Esophagus squamous epithelium (tissue), 5 donors: ENCODE results near the gene ABHD13. TPM values are rescaled to one million over a fixed set of nuclear protein-coding genes. Genes with fewer than 3 reads are reported as not detected.
"Not testable (repeated sequence)": the region's sequence is repeated elsewhere in the genome, so short reads cannot be mapped to it uniquely, and the experiment has no call there.

ENCODE experiments used
- DNase-seq: peaks from one replicate; lab custom pipeline; 2025; lab: John Stamatoyannopoulos, UW
- H3K27ac ChIP-seq, 4 donors: fragments of 200-600 bp; sonication (generic); one replicate each; pipeline ENCODE4 v1.5.1; 2016 to 2019; ENCODE audit warnings: mild to moderate bottlenecking in 1 of 4
- H3K27me3 ChIP-seq, 4 donors: fragments of 200-600 bp; sonication (generic); 1 replicate in 3 of 4; 2 replicates in 1 of 4; pipeline versions ENCODE4 v1.5.1 to v1.6.0; 2017 to 2021; ENCODE audit warnings: antibody characterized with exemption in 1 of 4
- H3K36me3 ChIP-seq, 3 donors: fragments of 200-600 bp; sonication (generic); one replicate each; pipeline ENCODE4 v1.5.1; 2016 to 2019
- H3K4me1 ChIP-seq, 3 donors: fragments of 200-600 bp; sonication (generic); one replicate each; pipeline ENCODE4 v1.5.1; 2017 to 2019
- H3K4me3 ChIP-seq, 4 donors: fragments of 200-600 bp; sonication (generic); 1 replicate in 3 of 4; 2 replicates in 1 of 4; pipeline ENCODE4 v1.5.1; 2016 to 2019; ENCODE audit warnings: mild to moderate bottlenecking in 2 of 4, moderate library complexity in 1 of 4
- H3K9me3 ChIP-seq, 3 donors: fragments of 200-600 bp; sonication (generic); one replicate each; pipeline ENCODE4 v1.5.1; 2016 to 2019
- POLR2A ChIP-seq, 4 donors: fragments of 450-650 bp; IDR thresholded peaks; one replicate each; pipeline ENCODE4 v1.6.1; 2017; ENCODE audit warnings: antibody characterized with exemption in 4 of 4, mild to moderate bottlenecking in 4 of 4, moderate library complexity in 3 of 4
- WGBS, 2 donors: methylation state at CpG; one replicate each; pipeline ENCODE4 v1.1.5; 2018; 5-methylcytosine and 5-hydroxymethylcytosine counted together
- intact Hi-C: fragments of 100-400 bp; cut with DNase I; formaldehyde crosslinking; loops from one replicate; pipeline ENCODE4 v1.15.0; 2022
- total RNA-seq, 4 donors: library from RNA; depleted of rRNA; stranded (reverse); fragments of >200 nt; gene quantifications; one replicate each; pipeline ENCODE4 v1.1.0, GENCODE V29; 2016
- TF ChIP-seq, protein P1 (sequence below), 6 experiments: fragments of 450-650 bp in 4 of 6; fragments of 200-600 bp in 2 of 6; sonication (generic) in 2 of 6; IDR thresholded peaks; one replicate each; pipeline ENCODE4 v1.5.1; 2016 to 2019; ENCODE audit warnings: antibody characterized with exemption in 6 of 6, mild to moderate bottlenecking in 4 of 6, moderate library complexity in 4 of 6
- donor health status: DM: yes; HTN: yes; CAD: no.

The ABHD13 gene
- total RNA-seq, 4 donors from 2014 or later, result 6.8 to 12.2 (median 8.4) TPM

DNA sequence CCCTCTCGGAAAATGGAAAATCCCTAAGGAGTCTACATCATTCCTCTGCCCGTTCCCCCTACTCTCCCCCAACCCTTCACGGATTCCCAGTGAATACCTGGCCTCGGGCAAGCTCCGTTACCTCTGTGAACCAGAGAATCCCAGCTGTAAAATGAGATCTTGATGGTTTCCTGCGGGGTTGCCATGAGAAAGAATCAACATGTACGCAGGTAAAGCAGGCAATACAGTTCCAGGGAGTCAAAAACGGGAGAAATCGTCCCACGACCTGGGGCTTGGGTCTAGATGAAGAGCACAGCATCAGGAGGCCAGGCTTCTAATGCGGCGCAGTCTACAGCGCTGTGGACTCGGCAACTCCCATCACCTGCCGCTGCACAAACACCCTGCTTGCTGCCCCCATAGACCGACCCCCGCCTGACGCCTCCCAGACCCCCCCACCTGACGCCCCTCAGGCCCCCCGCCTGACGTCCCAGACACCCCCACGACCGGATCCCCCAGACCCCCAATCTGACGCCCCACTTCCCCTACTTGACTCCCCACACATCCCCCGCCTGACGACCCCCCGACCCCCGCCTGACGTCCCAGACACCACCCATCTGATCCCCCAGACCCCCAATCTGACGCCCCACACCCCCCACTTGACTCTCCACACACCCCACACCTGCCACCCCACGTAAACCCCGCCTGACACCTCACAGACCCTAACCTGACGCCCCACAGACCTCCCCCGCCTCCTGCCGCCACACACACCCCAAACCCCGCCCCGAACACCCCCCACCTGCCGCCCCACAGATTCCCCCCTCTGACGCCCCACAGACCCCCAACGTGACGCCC, 3.5 kb upstream of the ABHD13 start:
- H3K27me3 ChIP-seq, result no peaks in the 10 kb centered on the region
- DNase-seq, result no peak
- peak overlapping the region in 3 of 4 donors; percentile 10 to 71 (median 43) for H3K27ac ChIP-seq
- intact Hi-C loops, result no loop called here
- peaks cover 0 to 14% (median 0%) of the 10 kb centered on the region in 3 donors for H3K36me3 ChIP-seq
- peak overlapping the region; percentile 34 to 72 (median 50) for H3K4me3 ChIP-seq
- H3K4me1 ChIP-seq, result peaks cover 21 to 51% (median 27%) of the 10 kb centered on the region in 3 donors
- no peak for TF ChIP-seq POLR2A (IDR thresholded peaks at IDR 0.05)
- TF ChIP-seq, protein P1, sequence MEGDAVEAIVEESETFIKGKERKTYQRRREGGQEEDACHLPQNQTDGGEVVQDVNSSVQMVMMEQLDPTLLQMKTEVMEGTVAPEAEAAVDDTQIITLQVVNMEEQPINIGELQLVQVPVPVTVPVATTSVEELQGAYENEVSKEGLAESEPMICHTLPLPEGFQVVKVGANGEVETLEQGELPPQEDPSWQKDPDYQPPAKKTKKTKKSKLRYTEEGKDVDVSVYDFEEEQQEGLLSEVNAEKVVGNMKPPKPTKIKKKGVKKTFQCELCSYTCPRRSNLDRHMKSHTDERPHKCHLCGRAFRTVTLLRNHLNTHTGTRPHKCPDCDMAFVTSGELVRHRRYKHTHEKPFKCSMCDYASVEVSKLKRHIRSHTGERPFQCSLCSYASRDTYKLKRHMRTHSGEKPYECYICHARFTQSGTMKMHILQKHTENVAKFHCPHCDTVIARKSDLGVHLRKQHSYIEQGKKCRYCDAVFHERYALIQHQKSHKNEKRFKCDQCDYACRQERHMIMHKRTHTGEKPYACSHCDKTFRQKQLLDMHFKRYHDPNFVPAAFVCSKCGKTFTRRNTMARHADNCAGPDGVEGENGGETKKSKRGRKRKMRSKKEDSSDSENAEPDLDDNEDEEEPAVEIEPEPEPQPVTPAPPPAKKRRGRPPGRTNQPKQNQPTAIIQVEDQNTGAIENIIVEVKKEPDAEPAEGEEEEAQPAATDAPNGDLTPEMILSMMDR (IDR thresholded peaks at IDR 0.05), result no peak
- WGBS, 2 donors, result 28 to 29% methylated on average over 5 to 16 of the region's 41 CpGs
- peaks cover 0 to under 1% (median 0%) of the 10 kb centered on the region in 3 donors for H3K9me3 ChIP-seq

DNA sequence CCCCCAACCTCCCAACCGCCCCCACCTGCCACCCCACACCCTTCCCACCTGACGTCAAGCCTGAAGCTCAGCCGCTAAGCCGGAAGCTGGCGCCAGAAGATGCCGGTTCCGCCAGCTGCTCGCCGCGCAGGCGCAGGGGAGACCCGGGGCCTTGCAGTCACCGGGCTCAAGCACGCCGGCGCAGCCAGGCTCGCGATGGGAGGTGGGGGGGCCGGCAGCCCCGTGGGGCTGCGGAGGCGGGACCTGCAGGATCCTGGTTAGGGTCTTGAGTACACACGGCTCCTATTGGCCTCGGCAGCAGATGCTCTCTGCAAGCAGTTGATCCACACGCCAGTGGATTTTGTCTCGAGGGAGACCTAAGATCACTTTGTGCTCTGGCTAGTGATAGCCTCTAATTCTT, 2.8 kb upstream of the ABHD13 start, which contains the start of gene LIG4:
Gene LIG4 (minus strand): TSS at position 101 of the 400 bp plus-strand sequence. CDS start 4,268 bp downstream, outside the sequence.
- intact Hi-C loops, result no loop called here
- DNase-seq, result peak; percentile 41
- H3K4me3 ChIP-seq, result peak within 1 kb of the TSS; percentile 34 to 72 (median 50)
- H3K36me3 ChIP-seq, result peaks cover 0 to 6% (median 0%) of the 10 kb centered on the region in 3 donors
- H3K9me3 ChIP-seq, result no peaks in the 10 kb centered on the region
- H3K4me1 ChIP-seq, result peaks cover 25 to 59% (median 34%) of the 10 kb centered on the region in 3 donors
- no peaks in the 10 kb centered on the region for H3K27me3 ChIP-seq
- H3K27ac ChIP-seq, result peak within 1 kb of the TSS; percentile 53 to 79 (median 66)
- WGBS, 2 donors, result 1% methylated on average over 13 to 15 of the region's 26 CpGs
- no peak for TF ChIP-seq POLR2A (IDR thresholded peaks at IDR 0.05)
- TF ChIP-seq, protein P1 (IDR thresholded peaks at IDR 0.05), result peak in 1 of 6 experiments; percentile 32

DNA sequence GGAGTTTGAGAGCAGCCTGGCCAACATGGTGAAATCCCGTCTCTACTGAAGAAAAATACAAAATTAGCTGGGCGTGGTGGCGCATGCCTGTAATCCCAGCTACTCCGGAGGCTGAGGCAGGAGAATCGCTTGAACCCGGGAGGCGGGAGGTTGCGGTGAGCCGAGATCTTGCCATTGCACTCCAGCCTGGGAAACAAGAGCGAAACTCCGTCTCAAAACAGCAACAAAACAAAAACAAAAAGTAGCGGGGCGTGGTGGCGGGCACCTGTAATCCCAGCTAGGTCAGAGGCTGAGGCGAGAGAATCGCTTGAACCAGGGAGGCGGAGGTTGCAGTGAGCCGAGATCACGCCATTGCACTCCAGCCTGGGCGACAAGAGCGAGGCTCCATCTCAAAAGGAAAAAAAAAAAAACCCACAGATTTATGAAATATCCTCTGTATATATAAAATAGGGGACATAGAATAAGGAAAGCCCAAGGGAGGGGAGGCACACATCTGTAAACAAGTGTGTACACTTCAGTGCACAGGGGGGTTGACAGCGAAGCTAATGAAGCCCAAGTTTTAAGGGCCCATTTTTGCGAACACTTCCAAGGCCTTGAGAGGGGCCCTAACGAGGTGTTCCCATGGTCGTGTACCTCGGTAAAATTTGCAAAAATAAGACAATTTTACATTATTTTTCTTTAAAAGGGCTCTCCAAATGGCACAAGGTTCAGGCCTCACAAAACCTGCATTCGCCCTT, 717 bp upstream of the ABHD13 start:
- DNase-seq, intact Hi-C loops: not testable (repeated sequence)
- peaks cover 25 to 76% (median 36%) of the 10 kb centered on the region in 3 donors for H3K4me1 ChIP-seq

DNA sequence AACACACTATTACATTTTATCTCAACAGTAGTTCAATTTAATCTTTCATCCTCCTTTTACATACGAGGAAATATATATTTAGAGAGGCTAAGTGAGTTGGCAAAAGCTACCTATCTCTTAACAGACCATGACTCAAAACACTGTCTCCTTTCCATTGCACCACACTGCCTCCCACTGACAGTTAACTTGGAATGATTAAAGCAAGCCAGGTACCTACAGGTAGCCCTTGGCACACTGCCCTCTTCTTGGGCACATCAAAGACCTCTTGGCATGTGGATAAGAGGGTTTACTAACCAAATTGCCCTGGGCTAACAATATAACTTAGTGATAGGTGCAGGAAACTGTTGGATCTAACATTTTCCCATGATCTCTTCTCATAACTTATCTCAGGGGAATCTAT, 1.8 kb downstream of the ABHD13 start:
- Histone ChIP-seq H3K27me3 (no peaks in the 10 kb centered on the region), H3K36me3 (no peaks in the 10 kb centered on the region), H3K4me3 (peak overlapping the region in 2 of 4 donors; percentile 76 to 100), H3K4me1 (peaks cover 25 to 79% (median 32%) of the 10 kb centered on the region in 3 donors), H3K27ac (peak overlapping the region in 3 of 4 donors; percentile 2 to 39 (median 27)), H3K9me3 (no peaks in the 10 kb centered on the region)
- TF ChIP-seq POLR2A (IDR thresholded peaks at IDR 0.05), result no peak
- TF ChIP-seq, protein P1 (IDR thresholded peaks at IDR 0.05), result no peak
- intact Hi-C loops, result no loop called here
- no peak for DNase-seq
- 8 to 19% methylated on average over 1 of the region's 1 CpG for whole genome bisulfite sequencing, 2 donors

More for the DNA sequence above, 717 bp upstream of the ABHD13 start:
- Histone ChIP-seq H3K4me3 (peak overlapping the region; percentile 76 to 100 (median 88)), H3K27ac (peak overlapping the region; percentile 90 to 94 (median 93))
- H3K36me3 ChIP-seq, H3K27me3 ChIP-seq, H3K9me3 ChIP-seq: not testable (repeated sequence)
- WGBS, 2 donors, result 61 to 67% methylated on average over 22 to 26 of the region's 27 CpGs

DNA sequence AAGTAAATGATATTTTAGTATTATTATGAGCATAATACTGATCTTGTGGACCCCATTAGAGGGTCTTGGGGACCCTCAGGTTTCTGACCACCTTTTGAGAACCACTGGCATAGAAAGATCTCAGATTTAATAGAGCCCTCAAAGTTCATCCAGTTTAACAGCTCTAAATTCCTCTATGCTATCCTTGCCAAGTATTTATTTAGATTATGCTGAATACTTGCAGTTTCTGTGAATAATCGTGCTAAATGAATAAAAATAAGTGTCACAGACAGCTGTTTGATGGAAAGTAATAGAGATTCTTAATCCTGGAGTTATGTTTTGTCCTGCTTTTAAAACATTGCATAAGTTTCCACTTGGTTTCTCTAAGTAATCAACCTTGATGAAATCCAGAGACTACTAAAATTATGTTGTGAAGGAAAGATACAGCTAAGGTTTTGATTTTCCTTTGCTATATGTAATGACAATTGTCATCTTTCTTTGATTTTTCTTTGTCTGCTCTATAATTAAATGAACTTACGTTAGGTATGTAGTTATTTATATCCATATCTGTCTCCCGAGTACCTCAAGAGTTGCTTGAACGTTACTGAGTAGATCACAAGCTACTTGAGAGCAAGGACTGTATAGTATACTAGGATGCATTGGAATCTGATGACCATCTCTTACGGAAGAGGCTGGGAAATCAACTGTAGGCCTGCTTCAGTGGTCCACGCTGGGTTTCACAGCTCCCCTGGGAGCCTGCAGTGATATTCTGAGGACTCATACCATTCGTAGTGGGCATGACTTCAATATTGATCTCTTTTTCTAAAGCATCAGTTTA, 5.7 kb downstream of the ABHD13 start:
- TF ChIP-seq, protein P1 (IDR thresholded peaks at IDR 0.05), result no peak
- TF ChIP-seq POLR2A (IDR thresholded peaks at IDR 0.05), result no peak
- H3K9me3 ChIP-seq, result no peaks in the 10 kb centered on the region
- DNase-seq, result no peak
- WGBS, 2 donors, result 77 to 79% methylated on average over 7 of the region's 7 CpGs
- intact Hi-C loops, result no loop called here
- peaks cover 14 to 81% (median 17%) of the 10 kb centered on the region in 3 donors for H3K4me1 ChIP-seq
- no peaks in the 10 kb centered on the region for H3K36me3 ChIP-seq
- no peak overlapping the region for H3K4me3 ChIP-seq
- H3K27me3 ChIP-seq, result no peaks in the 10 kb centered on the region
- no peak overlapping the region for H3K27ac ChIP-seq
